ENCODE results near the gene PIP5K1C. TPM values are rescaled to one million over a fixed set of nuclear protein-coding genes. Genes with fewer than 3 reads are reported as not detected.

The PIP5K1C gene
- total RNA-seq, 4 donors from 2014 or later = 16.1 to 21.1 (median 17.4) TPM

DNA sequence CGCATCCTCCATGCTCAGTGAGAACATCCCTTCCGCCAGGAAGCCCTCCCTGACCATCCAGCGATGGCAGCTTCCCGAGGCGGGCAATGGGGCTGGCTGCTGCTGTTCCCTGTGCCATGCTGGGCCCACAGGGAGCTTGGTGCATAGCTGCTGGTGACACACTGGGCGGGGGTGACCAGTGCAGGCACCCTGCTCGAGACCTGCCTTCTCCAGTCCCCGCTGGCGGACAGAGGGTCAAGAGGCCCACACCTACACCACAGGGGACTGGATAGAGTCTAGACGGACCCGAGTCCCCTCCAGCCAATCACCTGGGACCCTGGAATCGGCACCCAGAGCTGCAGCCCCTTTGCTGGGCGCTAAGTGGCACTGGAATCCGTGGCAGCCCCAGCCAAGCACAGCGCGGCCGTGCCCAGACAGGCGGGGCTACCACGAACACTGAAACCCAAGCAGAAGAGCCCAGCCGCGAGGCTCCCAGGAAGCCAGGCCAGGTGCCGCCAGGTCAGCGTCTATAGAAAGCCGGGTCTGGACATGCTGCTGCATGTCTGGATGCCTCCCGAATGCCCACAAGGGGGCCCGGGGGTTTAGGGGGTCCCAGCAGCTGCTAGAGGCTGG lies 84.6 kb downstream of the PIP5K1C start:
- TF ChIP-seq, protein P1, sequence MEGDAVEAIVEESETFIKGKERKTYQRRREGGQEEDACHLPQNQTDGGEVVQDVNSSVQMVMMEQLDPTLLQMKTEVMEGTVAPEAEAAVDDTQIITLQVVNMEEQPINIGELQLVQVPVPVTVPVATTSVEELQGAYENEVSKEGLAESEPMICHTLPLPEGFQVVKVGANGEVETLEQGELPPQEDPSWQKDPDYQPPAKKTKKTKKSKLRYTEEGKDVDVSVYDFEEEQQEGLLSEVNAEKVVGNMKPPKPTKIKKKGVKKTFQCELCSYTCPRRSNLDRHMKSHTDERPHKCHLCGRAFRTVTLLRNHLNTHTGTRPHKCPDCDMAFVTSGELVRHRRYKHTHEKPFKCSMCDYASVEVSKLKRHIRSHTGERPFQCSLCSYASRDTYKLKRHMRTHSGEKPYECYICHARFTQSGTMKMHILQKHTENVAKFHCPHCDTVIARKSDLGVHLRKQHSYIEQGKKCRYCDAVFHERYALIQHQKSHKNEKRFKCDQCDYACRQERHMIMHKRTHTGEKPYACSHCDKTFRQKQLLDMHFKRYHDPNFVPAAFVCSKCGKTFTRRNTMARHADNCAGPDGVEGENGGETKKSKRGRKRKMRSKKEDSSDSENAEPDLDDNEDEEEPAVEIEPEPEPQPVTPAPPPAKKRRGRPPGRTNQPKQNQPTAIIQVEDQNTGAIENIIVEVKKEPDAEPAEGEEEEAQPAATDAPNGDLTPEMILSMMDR (IDR thresholded peaks at IDR 0.05) = no peak
- ATAC-seq (ENCODE audit: low FRiP score) = no peak
- no peak for DNase-seq (ENCODE audit: low spot score)

DNA sequence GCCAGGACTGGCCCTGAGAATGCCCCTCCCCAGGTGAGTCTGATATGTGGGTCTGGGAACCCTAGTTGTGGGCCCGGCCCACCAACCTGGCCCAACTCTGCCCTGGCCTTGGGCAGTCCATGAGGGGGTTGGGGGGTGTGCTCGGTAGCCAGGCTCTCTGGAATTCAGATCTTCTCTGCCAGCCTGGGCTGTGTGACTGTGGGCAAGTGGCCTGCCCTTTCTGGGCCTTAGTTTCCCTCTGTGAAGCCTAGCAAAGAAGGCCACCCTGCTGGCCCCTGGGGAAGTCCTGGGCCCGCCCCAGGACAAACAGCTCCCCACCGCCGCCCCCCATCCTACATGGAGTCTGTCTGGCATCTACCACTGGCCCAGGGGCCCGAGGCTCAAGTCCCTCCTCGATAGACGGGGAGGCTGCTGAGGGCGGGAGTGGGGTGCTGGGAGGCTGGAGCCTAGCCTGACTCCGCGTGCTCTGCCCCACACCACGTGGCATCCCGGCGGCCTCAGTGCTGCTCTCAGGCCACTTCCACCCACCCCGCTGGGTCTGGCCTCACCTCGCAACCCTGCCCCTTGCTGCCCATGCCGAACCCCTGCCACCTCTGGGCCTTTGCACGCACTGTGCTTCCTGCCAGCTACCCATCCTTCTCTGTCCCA lies 85.3 kb downstream of the PIP5K1C start:
- TF ChIP-seq, protein P1 (IDR thresholded peaks at IDR 0.05) = no peak
- ATAC-seq (ENCODE audit: low FRiP score) = no peak
- no peak for DNase-seq (ENCODE audit: low spot score)

DNA sequence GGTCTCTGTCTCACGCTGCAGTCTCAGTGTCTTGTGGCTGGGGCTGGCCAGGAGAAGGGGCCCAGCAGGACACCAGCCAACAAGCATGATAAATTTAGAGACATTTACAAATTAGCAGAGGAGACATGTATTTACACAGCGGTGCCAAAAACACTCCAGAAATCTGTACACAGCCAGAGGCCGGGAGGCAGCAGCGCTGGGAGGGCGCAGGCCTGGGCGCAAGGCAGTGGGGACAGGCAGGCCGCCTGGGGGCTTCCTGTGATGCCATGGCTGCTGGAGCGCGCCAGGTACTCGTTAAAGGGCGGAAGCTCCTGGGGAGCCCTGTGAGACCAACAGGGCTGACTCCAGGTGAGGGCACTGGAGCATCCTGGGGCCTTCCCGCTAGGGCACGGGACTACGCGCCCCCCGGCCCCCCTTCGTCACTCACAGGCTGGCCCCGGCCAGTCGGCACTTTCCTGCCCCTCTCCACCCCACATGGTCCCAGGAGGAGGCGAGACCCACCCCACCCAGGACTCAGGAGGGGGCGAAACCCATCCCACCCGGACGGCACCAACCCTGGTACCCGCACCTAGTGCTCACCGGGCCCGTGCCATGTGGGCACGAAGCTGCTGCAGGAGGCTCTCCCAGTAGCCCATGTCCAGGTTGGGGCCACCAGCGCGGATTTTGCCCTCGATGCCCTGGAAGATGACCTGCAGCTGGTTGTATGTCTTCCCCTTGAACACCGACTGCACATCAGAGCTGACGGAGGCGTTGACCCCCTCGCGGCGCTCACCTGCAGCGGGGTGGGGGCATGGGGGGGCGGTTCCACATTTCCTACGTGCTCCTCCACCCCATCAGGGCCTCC lies 86.2 kb downstream of the PIP5K1C start:
- TF ChIP-seq, protein P1 (IDR thresholded peaks at IDR 0.05) = no peak
- ATAC-seq (ENCODE audit: low FRiP score) = no peak
- DNase-seq (ENCODE audit: low spot score) = no peak

DNA sequence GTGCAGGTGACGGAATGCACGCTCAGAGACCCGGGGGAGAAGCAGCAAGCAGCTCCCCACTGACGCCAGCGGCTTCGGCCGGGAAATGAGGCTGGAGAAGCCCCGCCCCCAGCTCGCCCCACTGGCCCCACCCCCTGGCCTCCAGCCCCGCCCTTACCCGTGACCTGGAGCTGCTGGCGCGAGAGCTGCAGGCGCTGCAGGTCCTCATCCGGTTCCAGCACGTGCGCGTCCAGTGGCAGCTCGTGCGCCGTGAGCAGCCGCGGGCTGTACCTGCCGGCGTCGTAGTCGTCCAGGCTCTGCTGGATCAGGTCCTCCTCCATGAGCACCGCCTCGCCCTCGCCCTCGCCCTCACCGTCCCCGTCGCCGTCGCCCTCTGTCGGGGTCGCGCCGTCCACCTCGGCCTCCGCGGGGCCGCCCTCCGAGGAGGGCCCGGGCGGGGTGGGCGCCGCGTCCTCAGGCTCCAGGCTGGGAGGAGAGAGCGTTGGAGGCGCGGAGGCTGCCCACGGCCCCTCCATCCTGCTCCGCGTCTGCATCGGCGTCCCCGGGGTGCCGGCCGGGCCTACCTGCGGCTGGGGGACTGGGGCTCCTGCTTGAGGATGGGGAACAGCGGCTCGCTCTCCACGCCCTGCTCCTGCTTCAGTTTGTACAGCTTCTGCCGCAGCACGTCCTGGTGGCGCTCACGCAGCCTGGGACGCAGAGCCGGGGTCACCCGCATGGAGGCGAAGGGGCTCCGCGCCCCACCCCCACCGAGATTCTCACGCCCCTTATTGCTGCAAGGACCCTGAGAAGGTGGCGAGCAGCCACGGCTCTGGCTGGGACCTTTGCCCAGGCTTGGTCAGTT lies 87.1 kb downstream of the PIP5K1C start:
- ATAC-seq (ENCODE audit: low FRiP score) (no peak), DNase-seq (ENCODE audit: low spot score) (no peak)
- TF ChIP-seq, protein P1 (IDR thresholded peaks at IDR 0.05) = no peak

DNA sequence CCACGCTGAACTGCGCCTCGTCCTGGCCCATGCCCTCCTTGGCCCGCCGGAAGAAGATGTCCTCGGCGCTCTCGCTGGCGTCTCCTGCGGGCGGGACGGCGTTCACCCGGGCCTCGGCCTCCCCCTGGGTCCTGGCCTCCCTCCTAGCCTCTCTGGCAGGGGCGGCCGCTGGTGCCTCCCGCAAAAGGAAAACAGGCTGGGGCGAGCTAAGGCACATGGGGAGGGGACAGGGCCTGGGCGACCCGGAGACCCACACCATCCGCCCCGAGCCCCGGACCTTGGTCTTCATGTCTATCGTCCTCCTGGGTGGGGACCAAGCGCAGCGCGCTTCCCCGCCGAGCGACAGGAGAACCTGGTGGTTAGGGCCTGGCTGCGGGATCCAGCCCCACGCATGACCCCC lies 87.9 kb downstream of the PIP5K1C start:
- no peak for ATAC-seq (ENCODE audit: low FRiP score)
- TF ChIP-seq, protein P1 (IDR thresholded peaks at IDR 0.05) = no peak
- no peak for DNase-seq (ENCODE audit: low spot score)

DNA sequence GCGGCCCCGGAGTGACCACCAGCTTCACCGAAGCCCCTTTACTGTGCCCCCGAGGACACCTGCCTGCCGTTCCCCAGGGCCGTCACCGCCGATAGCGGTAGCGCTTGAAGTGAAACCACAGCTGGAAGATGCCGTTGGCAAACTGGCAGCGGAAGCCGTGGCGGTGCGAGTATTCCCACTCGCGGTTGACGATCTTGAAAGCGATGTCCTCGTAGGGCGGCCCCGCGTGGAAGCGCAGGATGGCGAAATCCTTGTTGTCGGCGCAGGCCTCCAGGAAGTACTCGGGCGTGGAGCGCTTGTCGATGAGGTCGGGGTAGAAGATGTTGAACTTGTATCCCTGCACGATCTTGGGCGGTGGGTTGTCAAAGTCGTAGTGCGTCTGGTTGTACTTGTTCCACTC lies 88.4 kb downstream of the PIP5K1C start:
- DNase-seq (ENCODE audit: low spot score) = no peak
- ATAC-seq (ENCODE audit: low FRiP score) = no peak
- TF ChIP-seq, protein P1 (IDR thresholded peaks at IDR 0.05) = no peak
